ENCODE measurements around the gene TEPSIN. TPM values are rescaled to one million over a fixed set of nuclear protein-coding genes. Genes with fewer than 3 reads are reported as not detected.

TEPSIN gene
- polyA plus RNA-seq, 2 donors, result 21.6 to 40.3 TPM

DNA sequence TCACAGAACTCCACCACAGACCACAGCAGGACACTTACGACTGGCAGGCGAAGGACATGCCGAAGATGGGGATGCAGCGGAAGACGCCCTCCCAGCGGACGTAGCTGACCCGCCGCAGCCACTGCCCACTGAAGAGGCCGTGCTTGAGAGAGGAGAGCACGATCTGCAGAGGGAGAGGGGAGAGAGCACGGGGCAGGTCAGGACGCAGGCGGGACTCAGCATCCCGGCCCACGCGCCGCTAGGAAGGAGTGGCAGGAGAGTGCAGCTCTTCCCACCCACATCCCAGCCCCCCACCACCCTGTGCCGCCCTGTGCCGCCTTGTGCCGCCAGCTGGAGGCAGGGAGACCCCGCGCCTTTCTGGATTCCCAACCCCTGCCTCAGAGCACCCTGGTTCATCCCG is 41.7 kb upstream of the TEPSIN start:
- Histone ChIP-seq H3K4me1 (ENCODE audit: control insufficient read depth in 2 of 2, insufficient read depth in 2 of 2, low read length in 1 of 2) (peaks cover 11 to 13% of the 10 kb centered on the region in 2 donors), H3K4me3 (ENCODE audit: low read depth in 1 of 2, low read length in 2 of 2) (no peak overlapping the region), H3K9me3 (ENCODE audit: control insufficient read depth in 2 of 2, insufficient read depth in 1 of 2, low read depth in 1 of 2, low read length in 1 of 2) (no peaks in the 10 kb centered on the region), H3K27me3 (ENCODE audit: control insufficient read depth in 1 of 2, insufficient read depth in 2 of 2, low read length in 2 of 2) (no peaks in the 10 kb centered on the region), H3K27ac (ENCODE audit: low read depth in 2 of 2, low read length in 1 of 2) (no peak overlapping the region), H3K36me3 (ENCODE audit: control insufficient read depth in 2 of 2, insufficient read depth in 2 of 2, low read length in 1 of 2) (peaks cover 16 to 59% of the 10 kb centered on the region in 2 donors)
- 98% methylated on average over 24 of the region's 24 CpGs for WGBS, 2 donors

DNA sequence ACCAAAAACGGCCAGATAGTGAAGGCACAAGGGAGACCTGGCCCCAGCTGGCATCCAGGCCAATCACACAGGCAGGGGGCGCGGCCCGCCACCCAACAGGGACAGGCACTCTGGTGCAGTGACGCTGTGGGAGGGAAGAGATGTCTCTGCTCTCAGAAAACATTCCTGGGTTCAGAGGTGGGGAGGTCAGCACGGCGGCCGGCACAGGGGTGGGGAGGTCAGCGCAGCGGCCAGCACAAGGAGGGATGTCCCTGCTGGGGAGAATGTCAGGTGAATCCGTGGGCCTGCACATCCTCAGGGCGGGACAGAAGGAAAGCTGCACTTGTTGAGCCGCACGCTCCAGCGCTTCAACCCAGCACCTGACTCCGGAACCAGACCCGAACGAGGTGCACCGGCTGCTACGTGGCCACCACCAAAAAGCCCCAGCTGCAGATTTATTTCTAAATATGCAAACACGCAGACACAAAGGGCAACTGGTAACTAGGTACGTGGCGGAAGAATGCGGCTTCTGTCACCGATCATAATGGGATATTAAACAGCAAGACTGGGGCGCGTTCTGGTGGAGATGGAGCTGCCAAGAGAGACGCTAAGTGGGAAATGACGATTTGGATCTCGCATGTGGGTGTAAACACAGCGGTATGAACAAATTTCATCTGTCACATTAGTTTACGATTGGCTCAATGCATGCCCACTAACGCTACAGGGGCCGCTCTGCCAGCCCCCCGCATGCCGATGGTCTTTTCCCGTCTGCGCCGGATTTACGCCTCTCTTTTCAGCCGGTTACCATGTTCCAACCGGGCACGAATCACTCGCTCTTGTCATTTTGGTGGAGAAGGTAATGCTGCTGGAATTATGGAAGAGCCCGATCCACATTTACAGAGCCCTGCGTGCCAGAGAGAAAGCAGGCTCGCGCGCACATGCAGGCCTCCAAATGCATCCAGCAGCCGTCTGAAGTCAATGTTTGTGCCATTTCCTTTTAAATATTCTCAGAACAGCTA is 40.7 kb upstream of the TEPSIN start:
- H3K9me3 ChIP-seq (ENCODE audit: control insufficient read depth in 2 of 2, insufficient read depth in 1 of 2, low read depth in 1 of 2, low read length in 1 of 2), result no peaks in the 10 kb centered on the region
- peaks cover 11 to 13% of the 10 kb centered on the region in 2 donors for H3K4me1 ChIP-seq (ENCODE audit: control insufficient read depth in 2 of 2, insufficient read depth in 2 of 2, low read length in 1 of 2)
- peaks cover 16 to 59% of the 10 kb centered on the region in 2 donors for H3K36me3 ChIP-seq (ENCODE audit: control insufficient read depth in 2 of 2, insufficient read depth in 2 of 2, low read length in 1 of 2)
- no peaks in the 10 kb centered on the region for H3K27me3 ChIP-seq (ENCODE audit: control insufficient read depth in 1 of 2, insufficient read depth in 2 of 2, low read length in 2 of 2)
- 93% methylated on average over 50 of the region's 50 CpGs for WGBS, 2 donors
- no peak overlapping the region for H3K27ac ChIP-seq (ENCODE audit: low read depth in 2 of 2, low read length in 1 of 2)
- no peak overlapping the region for H3K4me3 ChIP-seq (ENCODE audit: low read depth in 1 of 2, low read length in 2 of 2)

DNA sequence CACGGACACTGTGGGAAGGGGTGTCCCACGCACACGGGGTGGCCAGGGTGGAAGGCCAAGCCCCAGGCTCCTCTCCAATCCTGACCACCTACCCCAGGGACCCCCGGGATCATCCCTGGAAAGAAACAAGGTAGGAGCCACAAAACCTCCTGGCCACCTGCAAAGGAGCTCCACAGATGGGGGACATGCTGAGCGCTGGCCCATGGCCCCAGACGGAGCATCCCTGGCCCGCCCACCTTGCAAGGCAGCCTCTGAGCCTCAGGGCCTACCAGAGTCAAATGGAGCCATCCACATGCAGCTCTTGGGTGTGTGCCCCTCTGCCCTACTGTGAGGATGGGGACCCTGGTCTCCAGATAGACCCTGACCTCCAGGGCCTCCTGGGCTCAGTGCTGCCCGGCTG is 40.0 kb upstream of the TEPSIN start:
- 94 to 97% methylated on average over 8 of the region's 8 CpGs for WGBS, 2 donors
- Histone ChIP-seq H3K4me3 (ENCODE audit: low read depth in 1 of 2, low read length in 2 of 2) (no peak overlapping the region), H3K4me1 (ENCODE audit: control insufficient read depth in 2 of 2, insufficient read depth in 2 of 2, low read length in 1 of 2) (peaks cover 11 to 13% of the 10 kb centered on the region in 2 donors), H3K27me3 (ENCODE audit: control insufficient read depth in 1 of 2, insufficient read depth in 2 of 2, low read length in 2 of 2) (no peaks in the 10 kb centered on the region), H3K36me3 (ENCODE audit: control insufficient read depth in 2 of 2, insufficient read depth in 2 of 2, low read length in 1 of 2) (peaks cover 23 to 66% of the 10 kb centered on the region in 2 donors), H3K9me3 (ENCODE audit: control insufficient read depth in 2 of 2, insufficient read depth in 1 of 2, low read depth in 1 of 2, low read length in 1 of 2) (no peaks in the 10 kb centered on the region), H3K27ac (ENCODE audit: low read depth in 2 of 2, low read length in 1 of 2) (peak overlapping the region in 1 of 2 donors; percentile 73)

DNA sequence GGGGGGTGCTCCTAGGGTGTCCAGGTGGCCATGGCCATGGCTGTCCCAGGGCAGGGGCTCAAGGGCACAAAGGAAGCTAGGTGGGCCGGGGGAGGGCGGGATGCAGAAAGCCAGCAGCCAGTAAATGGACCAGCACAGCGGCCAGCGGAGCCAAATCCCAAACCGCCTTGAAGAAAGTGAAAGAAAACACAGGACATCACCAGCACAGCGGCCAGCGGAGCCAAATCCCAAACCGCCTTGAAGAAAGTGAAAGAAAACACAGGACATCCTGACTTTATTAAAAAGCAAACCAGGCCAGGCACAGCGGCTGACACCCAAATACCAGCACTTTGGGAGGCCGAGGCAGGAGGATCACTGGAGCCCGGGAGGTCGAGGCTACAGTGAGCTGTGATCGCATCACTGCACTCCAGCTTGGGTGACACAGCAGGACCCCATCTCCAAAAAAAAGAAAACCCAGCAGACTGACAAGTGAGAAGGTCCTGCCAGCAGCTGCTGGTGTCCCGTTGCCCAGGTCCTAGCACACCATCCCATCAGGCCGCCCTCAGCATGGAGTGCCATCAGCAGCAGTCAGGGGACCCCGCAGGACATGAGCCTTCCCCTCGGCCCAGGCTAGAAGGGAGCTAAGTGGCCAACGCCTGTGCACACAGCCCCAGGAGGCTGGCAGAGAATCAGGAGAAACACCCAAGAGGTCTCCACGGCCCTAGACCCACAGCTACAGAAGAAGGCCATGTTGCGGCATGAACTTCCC is 39.3 kb upstream of the TEPSIN start:
- Histone ChIP-seq H3K4me3 (ENCODE audit: low read depth in 1 of 2, low read length in 2 of 2) (no peak overlapping the region), H3K36me3 (ENCODE audit: control insufficient read depth in 2 of 2, insufficient read depth in 2 of 2, low read length in 1 of 2) (peaks cover 23 to 70% of the 10 kb centered on the region in 2 donors), H3K4me1 (ENCODE audit: control insufficient read depth in 2 of 2, insufficient read depth in 2 of 2, low read length in 1 of 2) (peaks cover 11 to 13% of the 10 kb centered on the region in 2 donors), H3K27me3 (ENCODE audit: control insufficient read depth in 1 of 2, insufficient read depth in 2 of 2, low read length in 2 of 2) (no peaks in the 10 kb centered on the region), H3K27ac (ENCODE audit: low read depth in 2 of 2, low read length in 1 of 2) (peak overlapping the region; percentile 53 to 73), H3K9me3 (ENCODE audit: control insufficient read depth in 2 of 2, insufficient read depth in 1 of 2, low read depth in 1 of 2, low read length in 1 of 2) (no peaks in the 10 kb centered on the region)
- WGBS, 2 donors, result 75% methylated on average over 20 of the region's 20 CpGs

DNA sequence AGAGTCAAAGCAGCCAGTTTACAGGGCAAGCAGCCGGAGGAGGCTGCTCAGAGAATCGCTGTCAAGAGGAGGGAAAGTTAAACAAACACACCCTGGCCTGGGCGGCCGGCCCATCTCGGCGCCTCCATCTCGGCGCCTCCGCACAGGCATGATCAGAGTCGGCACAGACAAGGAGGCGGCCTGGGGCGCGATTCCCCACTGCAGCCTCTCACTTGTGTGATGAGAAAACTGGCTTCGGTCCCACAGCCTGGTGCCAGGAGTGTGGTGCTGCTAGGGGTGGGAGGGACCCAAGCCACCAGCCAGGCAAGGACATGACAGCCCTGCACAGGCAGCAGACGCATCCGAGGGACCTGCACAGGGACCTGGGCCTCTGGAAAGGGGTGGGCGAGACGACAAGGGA is 38.6 kb upstream of the TEPSIN start:
- no peaks in the 10 kb centered on the region for H3K9me3 ChIP-seq (ENCODE audit: control insufficient read depth in 2 of 2, insufficient read depth in 1 of 2, low read depth in 1 of 2, low read length in 1 of 2)
- H3K4me1 ChIP-seq (ENCODE audit: control insufficient read depth in 2 of 2, insufficient read depth in 2 of 2, low read length in 1 of 2), result peaks cover 11 to 13% of the 10 kb centered on the region in 2 donors
- 33 to 36% methylated on average over 18 of the region's 18 CpGs for WGBS, 2 donors
- no peaks in the 10 kb centered on the region for H3K27me3 ChIP-seq (ENCODE audit: control insufficient read depth in 1 of 2, insufficient read depth in 2 of 2, low read length in 2 of 2)
- H3K36me3 ChIP-seq (ENCODE audit: control insufficient read depth in 2 of 2, insufficient read depth in 2 of 2, low read length in 1 of 2), result peaks cover 18 to 68% of the 10 kb centered on the region in 2 donors
- peak overlapping the region; percentile 53 to 73 for H3K27ac ChIP-seq (ENCODE audit: low read depth in 2 of 2, low read length in 1 of 2)
- H3K4me3 ChIP-seq (ENCODE audit: low read depth in 1 of 2, low read length in 2 of 2), result no peak overlapping the region

DNA sequence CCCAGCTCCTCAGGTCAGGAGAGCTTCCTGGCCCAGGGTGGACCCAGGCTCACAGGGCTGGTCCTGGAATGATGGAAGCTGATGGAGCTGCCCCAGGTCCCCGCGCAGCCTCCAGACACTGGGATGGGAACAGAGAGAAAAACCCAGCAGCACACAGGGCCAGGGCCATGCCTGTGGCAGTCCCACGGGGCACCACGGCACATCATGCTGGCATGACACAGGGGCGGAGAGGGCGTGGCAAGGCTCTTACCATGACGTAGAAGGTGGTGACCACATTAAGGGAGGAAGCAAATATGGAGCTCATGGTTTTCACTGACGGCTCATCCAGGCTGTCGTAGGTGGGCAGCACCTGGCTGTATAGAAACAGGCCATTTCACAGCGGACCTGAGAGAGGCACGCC is 37.9 kb upstream of the TEPSIN start:
- Histone ChIP-seq H3K36me3 (ENCODE audit: control insufficient read depth in 2 of 2, insufficient read depth in 2 of 2, low read length in 1 of 2) (peaks cover 16 to 64% of the 10 kb centered on the region in 2 donors), H3K27me3 (ENCODE audit: control insufficient read depth in 1 of 2, insufficient read depth in 2 of 2, low read length in 2 of 2) (no peaks in the 10 kb centered on the region), H3K9me3 (ENCODE audit: control insufficient read depth in 2 of 2, insufficient read depth in 1 of 2, low read depth in 1 of 2, low read length in 1 of 2) (no peaks in the 10 kb centered on the region), H3K4me1 (ENCODE audit: control insufficient read depth in 2 of 2, insufficient read depth in 2 of 2, low read length in 1 of 2) (peaks cover 11 to 13% of the 10 kb centered on the region in 2 donors), H3K4me3 (ENCODE audit: low read depth in 1 of 2, low read length in 2 of 2) (no peak overlapping the region), H3K27ac (ENCODE audit: low read depth in 2 of 2, low read length in 1 of 2) (peak overlapping the region in 1 of 2 donors; percentile 73)
- WGBS, 2 donors, result 55 to 69% methylated on average over 11 of the region's 11 CpGs

DNA sequence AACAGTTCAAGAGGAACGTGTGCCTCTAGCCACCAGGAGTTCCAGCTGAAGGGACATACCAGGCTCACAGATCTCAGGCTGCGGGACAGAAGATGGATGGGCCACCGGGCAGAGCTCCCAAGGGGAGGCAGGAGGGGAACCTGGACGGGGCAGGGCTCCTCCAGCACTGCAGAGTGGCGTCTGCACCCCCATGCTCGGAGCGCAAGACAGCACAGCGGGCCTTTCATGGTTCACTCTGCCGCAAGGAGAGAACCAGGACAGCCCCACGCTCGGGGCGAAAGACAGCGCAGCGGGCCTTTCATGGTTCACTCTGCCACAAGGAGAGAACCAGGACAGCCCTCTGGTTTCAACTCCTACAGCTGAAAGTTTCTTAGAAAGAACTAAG is 35.6 kb upstream of the TEPSIN start:
- Histone ChIP-seq H3K4me1 (ENCODE audit: control insufficient read depth in 2 of 2, insufficient read depth in 2 of 2, low read length in 1 of 2) (peaks cover 11 to 13% of the 10 kb centered on the region in 2 donors), H3K36me3 (ENCODE audit: control insufficient read depth in 2 of 2, insufficient read depth in 2 of 2, low read length in 1 of 2) (peaks cover 24 to 61% of the 10 kb centered on the region in 2 donors), H3K4me3 (ENCODE audit: low read depth in 1 of 2, low read length in 2 of 2) (no peak overlapping the region), H3K27ac (ENCODE audit: low read depth in 2 of 2, low read length in 1 of 2) (no peak overlapping the region), H3K27me3 (ENCODE audit: control insufficient read depth in 1 of 2, insufficient read depth in 2 of 2, low read length in 2 of 2) (no peaks in the 10 kb centered on the region), H3K9me3 (ENCODE audit: control insufficient read depth in 2 of 2, insufficient read depth in 1 of 2, low read depth in 1 of 2, low read length in 1 of 2) (no peaks in the 10 kb centered on the region)
- 96% methylated on average over 14 of the region's 14 CpGs for WGBS, 2 donors

DNA sequence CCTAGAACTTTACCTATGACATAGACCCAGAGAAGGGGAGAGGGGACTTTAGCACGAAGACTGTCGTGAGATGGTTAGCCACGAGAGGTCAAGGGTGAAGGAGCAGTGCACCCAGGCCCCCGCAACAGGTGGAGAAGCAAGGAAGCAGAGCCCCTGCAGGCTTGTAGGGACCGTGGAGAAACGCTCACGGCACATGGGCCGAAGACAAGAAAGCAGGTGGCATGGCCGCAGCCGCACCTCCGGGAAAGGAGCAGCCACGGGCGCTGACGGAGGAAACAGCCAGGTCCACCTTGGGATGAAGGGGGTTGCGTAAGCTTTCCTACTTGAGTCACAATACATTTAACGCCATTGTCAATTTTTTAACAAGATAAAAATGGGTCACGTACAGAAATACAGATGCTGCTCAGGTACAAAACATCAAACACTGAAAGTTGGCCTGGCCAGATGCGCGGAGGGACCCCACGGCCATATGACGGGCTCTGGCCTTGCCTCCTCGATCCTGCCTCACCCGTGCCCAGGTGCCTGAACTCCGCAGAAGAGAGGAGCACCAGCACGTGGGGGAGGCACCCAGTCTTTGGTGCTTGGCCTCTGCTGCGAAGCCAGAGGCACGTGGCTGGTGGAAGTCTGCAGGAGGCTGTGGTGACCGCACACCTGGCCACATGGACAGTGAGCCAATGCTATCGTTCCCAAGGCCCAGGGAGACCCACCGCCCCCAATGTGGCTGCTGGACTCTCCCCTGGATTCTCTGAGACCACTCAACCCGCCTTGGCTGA is 35.0 kb upstream of the TEPSIN start:
- WGBS, 2 donors, result 95 to 96% methylated on average over 31 of the region's 31 CpGs
- Histone ChIP-seq H3K36me3 (ENCODE audit: control insufficient read depth in 2 of 2, insufficient read depth in 2 of 2, low read length in 1 of 2) (peaks cover 25 to 58% of the 10 kb centered on the region in 2 donors), H3K4me3 (ENCODE audit: low read depth in 1 of 2, low read length in 2 of 2) (no peak overlapping the region), H3K27ac (ENCODE audit: low read depth in 2 of 2, low read length in 1 of 2) (no peak overlapping the region), H3K9me3 (ENCODE audit: control insufficient read depth in 2 of 2, insufficient read depth in 1 of 2, low read depth in 1 of 2, low read length in 1 of 2) (no peaks in the 10 kb centered on the region), H3K27me3 (ENCODE audit: control insufficient read depth in 1 of 2, insufficient read depth in 2 of 2, low read length in 2 of 2) (no peaks in the 10 kb centered on the region), H3K4me1 (ENCODE audit: control insufficient read depth in 2 of 2, insufficient read depth in 2 of 2, low read length in 1 of 2) (peaks cover 11 to 13% of the 10 kb centered on the region in 2 donors)

DNA sequence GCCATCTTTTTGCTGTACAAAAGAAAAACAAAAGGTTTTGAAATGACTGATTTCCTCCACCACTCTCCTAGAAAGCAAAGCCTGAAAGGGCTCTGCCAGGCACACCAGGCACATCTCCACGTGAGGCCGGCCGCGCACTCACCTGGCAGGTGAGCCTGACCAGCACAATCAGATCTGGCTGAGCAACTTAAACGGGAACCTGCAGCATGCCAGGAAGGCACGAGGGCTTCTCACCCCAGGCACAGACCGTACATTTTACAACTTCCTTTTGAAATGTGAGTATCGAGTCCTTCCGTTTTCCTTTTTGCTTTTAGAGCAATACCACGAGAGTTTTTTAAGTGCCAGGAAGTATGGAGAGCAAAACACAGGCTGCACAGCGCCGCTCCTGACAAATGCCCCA is 33.8 kb upstream of the TEPSIN start:
- H3K27ac ChIP-seq (ENCODE audit: low read depth in 2 of 2, low read length in 1 of 2), result no peak overlapping the region
- H3K4me1 ChIP-seq (ENCODE audit: control insufficient read depth in 2 of 2, insufficient read depth in 2 of 2, low read length in 1 of 2), result peaks cover 7 to 11% of the 10 kb centered on the region in 2 donors
- H3K27me3 ChIP-seq (ENCODE audit: control insufficient read depth in 1 of 2, insufficient read depth in 2 of 2, low read length in 2 of 2), result no peaks in the 10 kb centered on the region
- WGBS, 2 donors, result 77 to 78% methylated on average over 12 of the region's 12 CpGs
- H3K36me3 ChIP-seq (ENCODE audit: control insufficient read depth in 2 of 2, insufficient read depth in 2 of 2, low read length in 1 of 2), result peaks cover 25 to 50% of the 10 kb centered on the region in 2 donors
- H3K4me3 ChIP-seq (ENCODE audit: low read depth in 1 of 2, low read length in 2 of 2), result no peak overlapping the region
- no peaks in the 10 kb centered on the region for H3K9me3 ChIP-seq (ENCODE audit: control insufficient read depth in 2 of 2, insufficient read depth in 1 of 2, low read depth in 1 of 2, low read length in 1 of 2)
